MM.1S (cell line): Measurements from ENCODE around the gene CAMK1G.

Experiments
- DNase-seq: peaks from one replicate; pipeline ENCODE4 v3.0.0-alpha.2; 2015
- H2AFZ ChIP-seq: fragments of 300-600 bp; sonication (generic); 2 replicates; pipeline ENCODE4 v1.6.0; 2016; ENCODE audit warnings: antibody characterized with exemption, low read length
- H3F3A ChIP-seq: fragments of 300-600 bp; sonication (generic); 2 replicates; pipeline ENCODE4 v1.6.1; 2016; ENCODE audit warnings: mild to moderate bottlenecking, antibody characterized with exemption, low read length, moderate library complexity, mixed read lengths; ENCODE audit not compliant: insufficient read depth
- H3K27ac ChIP-seq: fragments of 300-600 bp; sonication (generic); 2 replicates; pipeline ENCODE4 v1.5.1; 2016; ENCODE audit warnings: mild to moderate bottlenecking, low read length
- H3K27me3 ChIP-seq: fragments of 300-600 bp; sonication (generic); replicated peaks from 2 replicates; pipeline ENCODE4 v1.6.0; 2016; ENCODE audit warnings: low read length; ENCODE audit not compliant: insufficient read depth
- H3K36me3 ChIP-seq: fragments of 300-600 bp; sonication (generic); replicated peaks from 2 replicates; pipeline ENCODE4 v1.6.1; 2016; ENCODE audit warnings: mild to moderate bottlenecking, low read length, mixed read lengths; ENCODE audit not compliant: insufficient read depth
- H3K4me1 ChIP-seq: fragments of 300-600 bp; sonication (generic); 2 replicates; pipeline ENCODE4 v1.6.1; 2016; ENCODE audit warnings: low read length, mixed read lengths
- H3K4me2 ChIP-seq: fragments of 300-600 bp; sonication (generic); 2 replicates; pipeline ENCODE4 v1.6.0; 2016; ENCODE audit warnings: low read depth, low read length
- H3K4me3 ChIP-seq: fragments of 300-600 bp; sonication (generic); 2 replicates; pipeline ENCODE4 v1.5.1; 2016; ENCODE audit warnings: low read length, mixed read lengths
- H3K79me2 ChIP-seq: fragments of 300-600 bp; sonication (generic); 2 replicates; pipeline ENCODE4 v1.6.1; 2016; ENCODE audit warnings: mixed run types, low read length, mixed read lengths
- H3K9ac ChIP-seq: fragments of 300-600 bp; sonication (generic); 2 replicates; pipeline ENCODE4 v1.6.1; 2016; ENCODE audit warnings: low read length, mixed read lengths
- H3K9me2 ChIP-seq: fragments of 300-600 bp; sonication (generic); replicated peaks from 2 replicates; pipeline ENCODE4 v1.6.1; 2016; ENCODE audit warnings: mild to moderate bottlenecking, low read length, mixed read lengths; ENCODE audit not compliant: insufficient read depth
- H3K9me3 ChIP-seq: fragments of 300-600 bp; sonication (generic); replicated peaks from 2 replicates; pipeline ENCODE4 v1.6.1; 2016; ENCODE audit warnings: mild to moderate bottlenecking, low read length, mixed read lengths; ENCODE audit not compliant: insufficient read depth
- H4K20me1 ChIP-seq: fragments of 300-600 bp; sonication (generic); 2 replicates; pipeline ENCODE4 v1.6.1; 2016; ENCODE audit warnings: mild to moderate bottlenecking, low read length, moderate library complexity, mixed read lengths; ENCODE audit not compliant: insufficient read depth
- EZH2 ChIP-seq: fragments of 300-600 bp; sonication (generic); optimal IDR thresholded peaks from 2 replicates; pipeline ENCODE3; 2017; ENCODE audit warnings: low read depth, mild to moderate bottlenecking, antibody characterized with exemption, low read length, mixed read lengths
- EZH2phosphoT487 ChIP-seq: fragments of 300-600 bp; sonication (generic); IDR thresholded peaks from 2 replicates; pipeline ENCODE4 v1.6.1; 2018; ENCODE audit warnings: antibody characterized with exemption, low read length
- TF ChIP-seq, protein P1 (sequence below): fragments of 300-600 bp; sonication (generic); IDR thresholded peaks from 2 replicates; pipeline ENCODE4 v1.5.1; 2016; ENCODE audit warnings: antibody characterized with exemption, low read length, mixed read lengths

The CAMK1G gene

DNA sequence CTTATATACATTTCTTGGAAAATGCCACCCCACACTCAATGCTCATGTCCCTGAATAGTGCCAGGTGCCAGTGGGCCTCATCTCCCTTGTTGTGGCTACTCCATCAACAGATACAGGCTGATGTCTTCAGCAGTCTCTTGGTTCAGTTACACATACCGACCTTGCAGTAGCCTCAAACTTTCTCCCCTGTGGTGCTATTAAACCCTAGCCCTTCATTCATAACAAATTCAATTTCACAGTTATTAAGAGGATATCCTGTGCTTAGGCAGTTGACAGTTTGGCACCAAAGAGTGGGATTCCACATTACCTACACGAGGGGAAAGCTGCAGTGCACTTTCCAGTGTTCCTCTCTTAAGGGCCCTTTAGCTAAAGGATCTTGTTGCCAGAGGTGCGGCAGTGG lies 35.9 kb upstream of the CAMK1G start:
- no peak for DNase-seq
- H4K20me1 ChIP-seq = no peaks in the 10 kb centered on the region
- H2AFZ ChIP-seq = no peak overlapping the region
- H3K4me2 ChIP-seq = no peak overlapping the region
- H3K4me1 ChIP-seq = no peaks in the 10 kb centered on the region
- H3K27me3 ChIP-seq = no peaks in the 10 kb centered on the region
- no peaks in the 10 kb centered on the region for H3K9me2 ChIP-seq
- H3K27ac ChIP-seq = no peak overlapping the region
- H3K4me3 ChIP-seq = no peak overlapping the region
- H3K79me2 ChIP-seq = no peaks in the 10 kb centered on the region
- TF ChIP-seq EZH2phosphoT487 (no peak), EZH2 (no peak)
- TF ChIP-seq, protein P1, sequence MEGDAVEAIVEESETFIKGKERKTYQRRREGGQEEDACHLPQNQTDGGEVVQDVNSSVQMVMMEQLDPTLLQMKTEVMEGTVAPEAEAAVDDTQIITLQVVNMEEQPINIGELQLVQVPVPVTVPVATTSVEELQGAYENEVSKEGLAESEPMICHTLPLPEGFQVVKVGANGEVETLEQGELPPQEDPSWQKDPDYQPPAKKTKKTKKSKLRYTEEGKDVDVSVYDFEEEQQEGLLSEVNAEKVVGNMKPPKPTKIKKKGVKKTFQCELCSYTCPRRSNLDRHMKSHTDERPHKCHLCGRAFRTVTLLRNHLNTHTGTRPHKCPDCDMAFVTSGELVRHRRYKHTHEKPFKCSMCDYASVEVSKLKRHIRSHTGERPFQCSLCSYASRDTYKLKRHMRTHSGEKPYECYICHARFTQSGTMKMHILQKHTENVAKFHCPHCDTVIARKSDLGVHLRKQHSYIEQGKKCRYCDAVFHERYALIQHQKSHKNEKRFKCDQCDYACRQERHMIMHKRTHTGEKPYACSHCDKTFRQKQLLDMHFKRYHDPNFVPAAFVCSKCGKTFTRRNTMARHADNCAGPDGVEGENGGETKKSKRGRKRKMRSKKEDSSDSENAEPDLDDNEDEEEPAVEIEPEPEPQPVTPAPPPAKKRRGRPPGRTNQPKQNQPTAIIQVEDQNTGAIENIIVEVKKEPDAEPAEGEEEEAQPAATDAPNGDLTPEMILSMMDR = no peak
- H3K9me3 ChIP-seq = no peaks in the 10 kb centered on the region
- no peaks in the 10 kb centered on the region for H3K36me3 ChIP-seq
- H3K9ac ChIP-seq = no peak overlapping the region
- H3F3A ChIP-seq = no peaks in the 10 kb centered on the region

DNA sequence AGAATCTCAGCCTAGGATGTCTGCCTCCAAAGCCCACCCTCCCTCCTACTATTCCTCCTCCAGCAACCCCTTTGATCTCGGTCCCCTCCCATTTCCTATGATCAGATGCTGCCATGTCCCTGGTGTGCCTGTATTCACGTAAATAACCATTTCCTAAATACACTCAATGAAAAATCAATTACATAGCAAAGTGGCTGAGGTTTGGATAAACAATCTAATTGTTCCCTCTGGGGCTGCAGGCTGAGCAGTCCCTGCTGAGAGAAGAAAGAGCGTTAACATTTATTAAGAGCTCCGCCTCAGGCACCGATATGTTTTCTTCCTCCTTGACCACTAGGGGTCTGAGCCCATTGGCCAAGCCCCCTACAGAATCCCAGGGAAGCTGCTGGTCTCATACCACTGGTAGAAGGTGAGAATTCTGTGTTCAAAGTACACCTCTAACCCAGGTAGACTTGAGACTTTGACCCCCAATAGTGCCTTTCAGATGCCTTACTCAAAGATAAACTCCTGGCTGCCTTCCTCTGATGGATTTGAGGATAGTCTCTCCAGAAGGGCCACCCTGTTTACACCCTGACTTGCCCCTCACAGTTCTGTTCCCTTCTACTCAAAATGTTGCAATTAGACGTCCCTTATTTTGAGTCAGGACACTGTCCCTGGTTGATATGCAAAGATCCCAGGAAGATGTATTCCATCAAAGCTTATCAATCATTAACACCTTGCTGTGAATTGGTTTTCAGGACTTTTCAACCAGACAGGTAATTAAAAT lies 33.9 kb upstream of the CAMK1G start:
- H3K4me1 ChIP-seq = no peaks in the 10 kb centered on the region
- H3K79me2 ChIP-seq = no peaks in the 10 kb centered on the region
- H3K36me3 ChIP-seq = no peaks in the 10 kb centered on the region
- H3K27me3 ChIP-seq = no peaks in the 10 kb centered on the region
- H3K4me2 ChIP-seq = no peak overlapping the region
- H3F3A ChIP-seq = no peaks in the 10 kb centered on the region
- H3K9ac ChIP-seq = no peak overlapping the region
- no peaks in the 10 kb centered on the region for H3K9me2 ChIP-seq
- H3K4me3 ChIP-seq = no peak overlapping the region
- no peaks in the 10 kb centered on the region for H3K9me3 ChIP-seq
- no peak overlapping the region for H2AFZ ChIP-seq
- no peak for DNase-seq
- no peak for TF ChIP-seq EZH2phosphoT487
- TF ChIP-seq, protein P1 = no peak; the same call in 1 of the 2 replicates
- no peak for TF ChIP-seq EZH2
- H3K27ac ChIP-seq = no peak overlapping the region
- no peaks in the 10 kb centered on the region for H4K20me1 ChIP-seq

DNA sequence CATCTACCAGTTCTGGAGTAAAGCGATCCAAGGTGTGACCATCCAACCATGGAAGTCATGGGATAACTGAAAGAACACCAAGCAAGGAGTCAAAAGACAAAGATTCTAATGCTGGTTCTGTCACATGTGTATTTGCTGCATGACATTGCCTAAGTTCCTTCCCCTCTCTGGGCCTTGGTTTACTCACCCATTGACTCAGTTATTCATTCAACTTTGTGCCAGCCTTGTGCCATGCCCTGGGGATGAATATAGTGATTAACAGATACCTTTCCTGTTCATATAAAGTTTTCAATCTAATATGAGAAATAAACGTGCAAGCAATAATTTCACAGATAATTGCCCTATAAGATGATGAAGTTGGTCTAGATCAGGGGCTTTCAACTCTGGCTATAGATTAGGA lies 33.0 kb upstream of the CAMK1G start:
- no peak overlapping the region for H2AFZ ChIP-seq
- H3F3A ChIP-seq = no peaks in the 10 kb centered on the region
- no peaks in the 10 kb centered on the region for H4K20me1 ChIP-seq

More for the DNA sequence above, 33.0 kb upstream of the CAMK1G start:
- TF ChIP-seq EZH2phosphoT487 = no peak
- TF ChIP-seq, protein P1 = no peak
- no peak for TF ChIP-seq EZH2
- Histone ChIP-seq H3K4me1 (no peaks in the 10 kb centered on the region), H3K27ac (no peak overlapping the region), H3K9ac (no peak overlapping the region), H3K79me2 (no peaks in the 10 kb centered on the region), H3K4me2 (no peak overlapping the region), H3K9me3 (no peaks in the 10 kb centered on the region), H3K36me3 (no peaks in the 10 kb centered on the region), H3K27me3 (no peaks in the 10 kb centered on the region), H3K4me3 (no peak overlapping the region), H3K9me2 (no peaks in the 10 kb centered on the region)
- no peak for DNase-seq
